Osteocyte (in vitro differentiated cells): Measurements from ENCODE around the gene PARP8. TPM values are rescaled to one million over a fixed set of nuclear protein-coding genes. Genes with fewer than 3 reads are reported as not detected.
A peak's percentile ranks its signal among the peaks of the same experiment; 100 is the strongest.

ENCODE experiments used
- DNase-seq: peaks from one replicate; pipeline ENCODE4 v3.0.0; 2021; ENCODE audit warnings: mixed read lengths; ENCODE audit not compliant: unreplicated experiment; ENCODE audit errors: extremely low spot score
- H3K27ac Mint-ChIP-seq: one replicate; pipeline ENCODE4 v1.8.0; 2021; ENCODE audit warnings: mild to moderate bottlenecking, mixed read lengths; ENCODE audit not compliant: unreplicated experiment
- H3K27me3 Mint-ChIP-seq: one replicate; pipeline ENCODE4 v1.8.0; 2021; ENCODE audit warnings: mixed read lengths; ENCODE audit not compliant: unreplicated experiment
- H3K36me3 Mint-ChIP-seq: one replicate; pipeline ENCODE4 v1.8.0; 2021; ENCODE audit warnings: mixed read lengths; ENCODE audit not compliant: unreplicated experiment
- H3K4me1 Mint-ChIP-seq: one replicate; pipeline ENCODE4 v1.8.0; 2021; ENCODE audit warnings: mixed read lengths; ENCODE audit not compliant: unreplicated experiment
- H3K4me3 Mint-ChIP-seq: one replicate; pipeline ENCODE4 v1.8.0; 2021; ENCODE audit warnings: mild to moderate bottlenecking, moderate library complexity, mixed read lengths; ENCODE audit not compliant: unreplicated experiment
- H3K9me3 Mint-ChIP-seq: one replicate; pipeline ENCODE4 v1.8.0; 2021; ENCODE audit warnings: mixed read lengths; ENCODE audit not compliant: unreplicated experiment
- total RNA-seq: library from RNA; stranded (reverse); gene quantifications from 2 replicates; pipeline ENCODE4 v1.2.1, GENCODE V29; 2021
- TF ChIP-seq, protein P1 (sequence below): fragments of 200-600 bp; sonication (generic); IDR thresholded peaks from 2 replicates; pipeline ENCODE4 v1.5.0; 2021; ENCODE audit warnings: antibody characterized with exemption, mild to moderate bottlenecking, moderate library complexity

The PARP8 gene
- total RNA-seq, 1 donor from 2014 or later: 23.9 TPM

DNA sequence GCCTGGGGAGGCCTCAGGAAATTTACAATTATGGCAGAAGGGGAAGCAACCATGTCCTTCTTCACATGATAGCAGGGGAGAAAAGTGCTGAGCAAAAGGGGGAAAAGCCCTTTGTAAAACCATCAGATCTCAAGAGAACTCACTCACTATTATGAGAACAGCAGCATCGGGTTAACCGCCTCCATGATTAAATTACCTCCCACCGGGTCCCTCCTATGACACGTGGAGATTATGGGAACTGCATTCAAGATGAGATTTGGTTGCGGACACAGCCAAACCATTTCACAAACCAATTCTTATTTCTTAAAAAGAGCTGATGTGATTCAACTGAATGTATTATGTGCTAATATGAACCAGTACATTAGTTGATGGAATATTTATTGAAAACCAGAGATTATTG, 63.9 kb downstream of the PARP8 start:
- TF ChIP-seq, protein P1, sequence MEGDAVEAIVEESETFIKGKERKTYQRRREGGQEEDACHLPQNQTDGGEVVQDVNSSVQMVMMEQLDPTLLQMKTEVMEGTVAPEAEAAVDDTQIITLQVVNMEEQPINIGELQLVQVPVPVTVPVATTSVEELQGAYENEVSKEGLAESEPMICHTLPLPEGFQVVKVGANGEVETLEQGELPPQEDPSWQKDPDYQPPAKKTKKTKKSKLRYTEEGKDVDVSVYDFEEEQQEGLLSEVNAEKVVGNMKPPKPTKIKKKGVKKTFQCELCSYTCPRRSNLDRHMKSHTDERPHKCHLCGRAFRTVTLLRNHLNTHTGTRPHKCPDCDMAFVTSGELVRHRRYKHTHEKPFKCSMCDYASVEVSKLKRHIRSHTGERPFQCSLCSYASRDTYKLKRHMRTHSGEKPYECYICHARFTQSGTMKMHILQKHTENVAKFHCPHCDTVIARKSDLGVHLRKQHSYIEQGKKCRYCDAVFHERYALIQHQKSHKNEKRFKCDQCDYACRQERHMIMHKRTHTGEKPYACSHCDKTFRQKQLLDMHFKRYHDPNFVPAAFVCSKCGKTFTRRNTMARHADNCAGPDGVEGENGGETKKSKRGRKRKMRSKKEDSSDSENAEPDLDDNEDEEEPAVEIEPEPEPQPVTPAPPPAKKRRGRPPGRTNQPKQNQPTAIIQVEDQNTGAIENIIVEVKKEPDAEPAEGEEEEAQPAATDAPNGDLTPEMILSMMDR: no peak
- Mint-ChIP-seq H3K36me3 (no peaks in the 10 kb centered on the region), H3K27me3 (no peaks in the 10 kb centered on the region), H3K27ac (no peak overlapping the region), H3K9me3 (no peaks in the 10 kb centered on the region), H3K4me3 (no peak overlapping the region), H3K4me1 (peaks cover 10% of the 10 kb centered on the region)
- DNase-seq: no peak

DNA sequence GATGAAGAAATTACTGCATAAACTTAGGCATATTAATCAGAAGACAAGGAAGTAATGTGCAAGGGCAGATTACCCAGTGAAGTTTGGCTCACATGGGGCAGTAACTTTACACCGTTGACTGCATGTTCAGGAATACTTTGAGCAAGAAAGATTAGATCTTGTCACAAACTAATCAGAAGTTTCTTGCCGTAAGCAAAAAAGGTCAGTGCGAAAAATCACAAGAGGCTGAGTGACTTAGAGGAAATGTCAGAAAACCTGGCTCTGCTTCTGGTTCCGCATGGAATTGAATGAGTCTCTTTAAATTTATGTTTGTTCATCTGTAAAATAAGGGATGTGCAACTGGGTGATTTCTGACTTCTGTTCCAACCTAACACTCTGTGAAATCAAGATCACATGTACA, 64.4 kb downstream of the PARP8 start:
- Mint-ChIP-seq H3K9me3 (no peaks in the 10 kb centered on the region), H3K27me3 (no peaks in the 10 kb centered on the region), H3K4me3 (no peak overlapping the region), H3K36me3 (no peaks in the 10 kb centered on the region), H3K27ac (no peak overlapping the region), H3K4me1 (peaks cover 10% of the 10 kb centered on the region)
- no peak for DNase-seq
- TF ChIP-seq, protein P1: no peak

DNA sequence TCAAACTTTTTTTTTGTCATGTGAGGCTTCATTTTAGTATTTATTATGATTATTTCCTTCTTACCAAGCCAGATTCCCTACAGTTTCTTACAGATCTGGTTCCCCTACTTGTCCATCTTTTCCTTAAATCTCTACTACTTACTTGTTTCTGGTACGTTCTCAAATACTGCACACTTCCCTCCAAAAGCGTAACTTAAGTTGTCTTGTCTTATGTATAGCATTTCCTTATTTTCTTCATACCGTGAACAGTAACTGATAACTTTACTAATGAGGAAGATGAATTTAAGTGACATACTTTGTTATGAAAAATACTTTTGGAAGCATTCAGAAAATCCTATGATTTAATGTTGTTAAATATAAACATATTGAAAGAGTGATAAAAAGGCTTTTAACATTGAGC, 67.3 kb downstream of the PARP8 start:
- DNase-seq: no peak
- no peaks in the 10 kb centered on the region for H3K9me3 Mint-ChIP-seq
- H3K4me1 Mint-ChIP-seq: peaks cover 4% of the 10 kb centered on the region
- H3K27me3 Mint-ChIP-seq: no peaks in the 10 kb centered on the region
- H3K36me3 Mint-ChIP-seq: no peaks in the 10 kb centered on the region
- no peak overlapping the region for H3K4me3 Mint-ChIP-seq
- TF ChIP-seq, protein P1: no peak
- no peak overlapping the region for H3K27ac Mint-ChIP-seq

DNA sequence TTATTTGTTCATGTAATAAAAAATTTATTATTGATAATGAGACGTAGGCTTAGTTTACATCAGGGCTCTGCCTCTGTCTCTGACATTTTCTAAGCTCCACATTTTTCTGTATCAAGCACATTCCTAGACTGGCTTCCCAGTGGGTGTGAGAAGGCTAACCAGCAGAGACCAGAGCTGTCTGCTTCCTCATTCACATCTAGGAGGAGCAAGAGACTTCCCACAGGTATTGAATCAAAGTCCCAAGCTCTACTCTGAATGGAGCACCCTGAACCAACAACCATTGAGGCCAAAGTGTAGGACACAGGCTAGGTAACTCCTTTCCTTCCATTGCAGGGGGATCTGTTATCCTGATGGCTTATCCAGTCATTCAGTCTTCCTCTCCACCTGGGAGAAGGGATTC, 72.4 kb downstream of the PARP8 start:
- Mint-ChIP-seq H3K27me3 (no peaks in the 10 kb centered on the region), H3K27ac (peak overlapping the region; percentile 44), H3K36me3 (no peaks in the 10 kb centered on the region), H3K4me3 (no peak overlapping the region), H3K4me1 (peaks cover 7% of the 10 kb centered on the region), H3K9me3 (no peaks in the 10 kb centered on the region)
- TF ChIP-seq, protein P1: no peak
- no peak for DNase-seq

DNA sequence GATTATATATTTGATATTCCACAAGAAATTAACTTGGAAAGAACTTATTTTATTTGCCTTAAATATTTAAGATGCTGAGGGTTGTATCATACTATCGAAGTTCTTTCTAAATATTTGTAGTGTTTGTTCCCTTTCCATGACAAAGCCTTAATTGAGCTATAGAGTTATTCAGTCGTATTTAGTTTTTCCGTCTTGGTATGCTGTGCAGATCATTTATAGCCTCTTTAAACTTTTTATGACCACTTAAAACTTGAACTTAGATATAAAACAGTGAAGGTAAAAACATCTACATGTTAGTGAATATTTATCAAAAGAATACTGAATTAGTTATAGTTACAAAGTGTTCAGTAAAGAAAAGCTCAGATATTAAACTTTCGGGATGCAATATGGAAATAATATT, 74.4 kb downstream of the PARP8 start:
- Mint-ChIP-seq H3K4me3 (no peak overlapping the region), H3K36me3 (no peaks in the 10 kb centered on the region), H3K4me1 (peaks cover 24% of the 10 kb centered on the region), H3K27ac (no peak overlapping the region), H3K27me3 (no peaks in the 10 kb centered on the region), H3K9me3 (no peaks in the 10 kb centered on the region)
- TF ChIP-seq, protein P1: no peak
- DNase-seq: no peak
